ENCODE results near the gene KCND2. TPM values are rescaled to one million over a fixed set of nuclear protein-coding genes. Genes with fewer than 3 reads are reported as not detected.

The KCND2 gene
- total and polyA plus RNA-seq, 11 donors: 0.04 to 0.41 (median 0.16) TPM; not detected in 4

DNA sequence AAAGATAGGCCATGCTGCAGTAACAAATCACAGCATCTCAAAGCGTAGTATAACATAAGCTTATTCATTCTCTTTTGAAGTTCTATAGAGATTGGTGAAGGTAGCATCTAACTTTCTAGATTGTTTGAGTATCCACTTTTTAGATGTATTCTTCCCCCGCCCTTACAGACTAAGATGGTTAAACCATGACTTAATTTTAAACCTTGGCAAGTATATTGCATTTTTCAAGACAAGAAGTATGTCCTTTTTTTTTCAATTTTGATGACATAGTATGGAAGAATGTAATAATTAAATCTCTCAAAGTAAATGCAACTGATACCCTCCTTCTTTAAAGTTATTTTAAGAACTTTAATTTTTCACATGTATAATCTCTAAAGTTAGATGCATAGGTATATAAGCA is 190.0 kb downstream of the KCND2 start:
- no peaks in the 10 kb centered on the region for H3K9me3 ChIP-seq
- no peaks in the 10 kb centered on the region for H3K36me3 ChIP-seq
- no peak overlapping the region for H3K4me3 ChIP-seq
- no peak overlapping the region for H3K27ac ChIP-seq
- H3K27me3 ChIP-seq: no peaks in the 10 kb centered on the region
- WGBS, 4 donors: 74 to 77% (median 75%) methylated on average over 2 of the region's 2 CpGs
- intact Hi-C loops (cut with DNase I): no loop called here
- H3K4me1 ChIP-seq: no peaks in the 10 kb centered on the region
- TF ChIP-seq POLR2A (IDR thresholded peaks at IDR 0.05) (no peak), CTCF (IDR thresholded peaks at IDR 0.05) (no peak)
- no peak for ATAC-seq
- no peak for DNase-seq

GRCh38 chr7:120464104-120464503 is 191.1 kb downstream of the KCND2 start:
- Histone ChIP-seq H3K9me3 (no peaks in the 10 kb centered on the region), H3K4me3 (no peak overlapping the region), H3K27ac (no peak overlapping the region), H3K27me3 (no peaks in the 10 kb centered on the region), H3K4me1 (no peaks in the 10 kb centered on the region), H3K36me3 (no peaks in the 10 kb centered on the region)
- intact Hi-C loops (cut with DNase I): no loop called here
- 80 to 86% (median 83%) methylated on average over 4 of the region's 4 CpGs for WGBS, 4 donors
- ATAC-seq: no peak
- TF ChIP-seq CTCF (IDR thresholded peaks at IDR 0.05) (no peak), POLR2A (IDR thresholded peaks at IDR 0.05) (no peak)
- DNase-seq: no peak

GRCh38 chr7:120467676-120468075 is 194.7 kb downstream of the KCND2 start:
- TF ChIP-seq POLR2A (IDR thresholded peaks at IDR 0.05): no peak
- TF ChIP-seq CTCF (IDR thresholded peaks at IDR 0.05): no peak
- 76 to 80% (median 78%) methylated on average over 3 of the region's 3 CpGs for WGBS, 4 donors
- Histone ChIP-seq H3K36me3 (no peaks in the 10 kb centered on the region), H3K4me3 (no peak overlapping the region), H3K27me3 (no peaks in the 10 kb centered on the region), H3K9me3 (no peaks in the 10 kb centered on the region), H3K27ac (no peak overlapping the region), H3K4me1 (no peaks in the 10 kb centered on the region)
- DNase-seq: no peak
- intact Hi-C loops (cut with DNase I): no loop called here
- no peak for ATAC-seq

DNA sequence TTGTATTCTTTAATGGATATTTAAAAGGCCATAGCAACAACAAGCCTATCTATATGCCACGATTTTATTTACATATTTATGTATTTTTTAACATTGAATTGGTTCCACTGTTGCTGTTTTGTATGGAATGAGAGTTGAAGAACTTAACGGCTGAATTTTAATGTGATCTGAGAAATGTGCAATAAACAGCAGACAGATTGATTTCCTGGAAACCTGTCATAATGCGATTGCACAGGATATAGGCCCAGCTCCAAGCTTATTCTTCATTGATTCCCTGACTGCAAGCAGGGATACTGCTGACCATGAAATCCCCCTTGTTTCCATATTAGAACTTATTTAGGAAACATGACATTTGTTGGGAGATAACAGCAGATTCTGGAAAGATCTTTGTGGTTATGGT is 195.6 kb downstream of the KCND2 start:
- no peak for DNase-seq
- H3K27me3 ChIP-seq: no peaks in the 10 kb centered on the region
- ATAC-seq: no peak
- H3K4me1 ChIP-seq: no peaks in the 10 kb centered on the region
- TF ChIP-seq CTCF (IDR thresholded peaks at IDR 0.05): no peak
- no peaks in the 10 kb centered on the region for H3K9me3 ChIP-seq
- intact Hi-C loops (cut with DNase I): no loop called here
- H3K36me3 ChIP-seq: no peaks in the 10 kb centered on the region
- no peak overlapping the region for H3K27ac ChIP-seq
- no peak overlapping the region for H3K4me3 ChIP-seq
- 65 to 74% (median 70%) methylated on average over 3 of the region's 3 CpGs for WGBS, 4 donors
